Epithelial cell of proximal tubule (primary cell): Measurements from ENCODE around the gene GLI2. TPM values are rescaled to one million over a fixed set of nuclear protein-coding genes. Genes with fewer than 3 reads are reported as not detected.

ENCODE experiments used
- DNase-seq: peaks from one replicate; pipeline ENCODE4 v3.0.0-alpha.2; 2011; ENCODE audit warnings: low read depth
- H3K4me3 ChIP-seq: 2 replicates; pipeline ENCODE4 v1.5.1; 2011; ENCODE audit warnings: low read depth, mild to moderate bottlenecking, low read length
- total RNA-seq: library from RNA; depleted of rRNA; stranded (reverse); fragments of >200 nt; gene quantifications from 2 replicates; pipeline ENCODE4 v1.2.3, GENCODE V29; 2015
- TF ChIP-seq, protein P1 (sequence below): conservative IDR thresholded peaks from 2 replicates; pipeline ENCODE4 v1.5.1; 2012; ENCODE audit warnings: low read depth, mild to moderate bottlenecking, low read length

GLI2 gene
- total RNA-seq, 1 donor from 2014 or later: 4.0 TPM

- DNase-seq: no peak
Measured at GRCh38 chr2:120726245-120726644, 9.4 kb upstream of the GLI2 start.

GRCh38 chr2:120729406-120730399 lies 6.0 kb upstream of the GLI2 start:
- TF ChIP-seq, protein P1, sequence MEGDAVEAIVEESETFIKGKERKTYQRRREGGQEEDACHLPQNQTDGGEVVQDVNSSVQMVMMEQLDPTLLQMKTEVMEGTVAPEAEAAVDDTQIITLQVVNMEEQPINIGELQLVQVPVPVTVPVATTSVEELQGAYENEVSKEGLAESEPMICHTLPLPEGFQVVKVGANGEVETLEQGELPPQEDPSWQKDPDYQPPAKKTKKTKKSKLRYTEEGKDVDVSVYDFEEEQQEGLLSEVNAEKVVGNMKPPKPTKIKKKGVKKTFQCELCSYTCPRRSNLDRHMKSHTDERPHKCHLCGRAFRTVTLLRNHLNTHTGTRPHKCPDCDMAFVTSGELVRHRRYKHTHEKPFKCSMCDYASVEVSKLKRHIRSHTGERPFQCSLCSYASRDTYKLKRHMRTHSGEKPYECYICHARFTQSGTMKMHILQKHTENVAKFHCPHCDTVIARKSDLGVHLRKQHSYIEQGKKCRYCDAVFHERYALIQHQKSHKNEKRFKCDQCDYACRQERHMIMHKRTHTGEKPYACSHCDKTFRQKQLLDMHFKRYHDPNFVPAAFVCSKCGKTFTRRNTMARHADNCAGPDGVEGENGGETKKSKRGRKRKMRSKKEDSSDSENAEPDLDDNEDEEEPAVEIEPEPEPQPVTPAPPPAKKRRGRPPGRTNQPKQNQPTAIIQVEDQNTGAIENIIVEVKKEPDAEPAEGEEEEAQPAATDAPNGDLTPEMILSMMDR: no peak
- H3K4me3 ChIP-seq: no peak overlapping the region
- no peak for DNase-seq

More at GRCh38 chr2:120726245-120726644, 9.4 kb upstream of the GLI2 start:
- no peak overlapping the region for H3K4me3 ChIP-seq
- TF ChIP-seq, protein P1: no peak

DNA sequence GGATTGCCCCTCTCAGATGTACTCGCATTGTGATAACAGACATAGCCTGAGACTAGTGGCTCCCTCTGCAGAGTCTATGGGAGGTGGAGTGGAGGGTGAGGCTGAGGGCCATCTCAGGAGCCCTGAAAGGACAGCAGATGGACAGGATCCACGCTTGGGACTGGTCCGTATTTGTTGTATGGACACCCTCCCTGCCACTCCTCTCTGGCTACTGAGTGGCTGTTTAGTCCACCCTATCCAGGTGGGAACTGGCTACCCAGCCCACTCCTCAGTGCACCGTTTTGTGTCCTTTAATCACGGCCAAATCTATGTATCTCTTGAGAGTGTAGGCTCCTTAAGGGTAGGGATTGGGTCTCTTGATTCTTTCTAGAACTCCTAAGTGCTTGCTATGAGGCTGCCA lies 4.5 kb upstream of the GLI2 start:
- H3K4me3 ChIP-seq: no peak overlapping the region
- TF ChIP-seq, protein P1: no peak
- no peak for DNase-seq

DNA sequence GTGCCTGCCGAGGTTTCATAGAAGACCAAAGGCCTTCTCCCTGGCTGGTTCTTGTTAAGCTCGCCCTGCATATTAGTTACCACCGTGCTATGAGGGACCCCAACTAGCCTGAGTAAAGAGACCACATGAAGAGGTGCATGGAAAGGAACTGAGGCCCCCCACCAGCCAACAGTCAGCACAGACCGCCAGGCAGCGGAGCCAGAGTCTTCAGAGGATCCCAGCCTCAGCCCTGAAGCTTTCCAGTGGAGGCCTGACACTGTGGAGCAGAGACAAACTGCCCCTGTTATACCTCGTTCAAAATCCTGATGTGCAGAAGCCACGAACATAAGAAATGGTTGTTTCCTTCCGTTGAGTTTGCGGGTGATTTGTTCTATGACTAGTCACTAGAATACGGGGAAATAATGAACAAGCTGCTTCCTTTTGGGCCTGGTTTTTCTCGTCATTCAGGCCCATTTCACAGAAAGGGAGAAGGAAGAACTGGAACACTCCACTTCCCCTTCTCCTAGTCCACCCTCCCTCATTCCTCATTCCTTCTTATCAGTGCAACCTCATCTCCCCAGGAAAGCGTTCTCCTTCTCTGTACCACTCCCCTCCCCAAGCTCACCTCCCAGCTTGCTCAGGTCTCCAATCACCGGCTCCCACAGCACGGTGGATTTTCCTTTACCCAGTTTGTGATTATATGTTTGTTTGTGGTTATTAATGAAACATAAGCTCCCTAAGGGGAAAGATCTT lies 3.0 kb upstream of the GLI2 start:
- TF ChIP-seq, protein P1: no peak
- no peak for DNase-seq
- H3K4me3 ChIP-seq: no peak overlapping the region

DNA sequence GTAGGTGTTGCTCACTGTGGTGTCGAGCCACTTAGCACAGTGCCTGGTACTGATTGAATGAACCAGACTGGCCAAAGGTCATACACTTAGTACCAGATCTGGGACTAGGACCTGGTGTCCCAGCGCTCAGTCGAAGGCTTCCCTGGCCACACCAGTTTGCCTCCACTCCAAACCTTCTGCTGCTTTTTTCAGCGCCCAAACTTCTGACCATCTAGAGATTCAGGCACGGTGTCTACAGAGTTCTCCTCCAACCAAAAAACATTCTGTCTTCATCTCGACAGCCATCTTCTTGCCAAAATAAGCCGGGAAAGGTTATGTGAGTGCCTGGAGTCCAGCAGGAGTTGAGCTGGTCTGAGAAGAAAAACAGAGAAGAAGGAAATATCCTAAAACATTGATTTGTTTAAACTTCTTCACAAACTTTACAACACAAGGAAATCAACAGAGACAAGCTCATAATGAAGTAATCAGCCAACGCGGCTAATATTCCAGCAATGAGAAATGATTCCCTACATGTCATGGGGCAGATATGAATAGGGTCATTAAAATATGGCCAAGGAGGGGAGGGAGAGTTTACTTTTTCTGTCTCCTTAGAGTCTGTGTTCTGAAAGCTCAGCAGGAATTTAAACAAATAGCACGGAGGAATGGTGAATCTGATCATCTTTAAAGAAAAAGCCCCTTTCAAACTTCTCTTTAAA lies 2.3 kb upstream of the GLI2 start:
- TF ChIP-seq, protein P1: no peak
- H3K4me3 ChIP-seq: no peak overlapping the region
- DNase-seq: no peak

- H3K4me3 ChIP-seq: no peak overlapping the region
- TF ChIP-seq, protein P1: no peak
Measured at GRCh38 chr2:120734930-120735651, 577 bp upstream of the GLI2 start.

More at GRCh38 chr2:120734930-120735651, 577 bp upstream of the GLI2 start:
- no peak for DNase-seq
